G401.6 (cell line): Measurements from ENCODE around the gene LRP1.
"Not testable (repeated sequence)": the region's sequence is repeated elsewhere in the genome, so short reads cannot be mapped to it uniquely, and the experiment has no call there.

ENCODE experiments used
- FAIRE-seq: peaks from 2 replicates; lab custom pipeline; 2012; peaks lifted over from hg19 to GRCh38; lab: Jason Lieb, UNC

LRP1 gene

GRCh38 chr12:57112492-57113294, 15.6 kb upstream of the LRP1 start:
- FAIRE-seq = no peak

DNA sequence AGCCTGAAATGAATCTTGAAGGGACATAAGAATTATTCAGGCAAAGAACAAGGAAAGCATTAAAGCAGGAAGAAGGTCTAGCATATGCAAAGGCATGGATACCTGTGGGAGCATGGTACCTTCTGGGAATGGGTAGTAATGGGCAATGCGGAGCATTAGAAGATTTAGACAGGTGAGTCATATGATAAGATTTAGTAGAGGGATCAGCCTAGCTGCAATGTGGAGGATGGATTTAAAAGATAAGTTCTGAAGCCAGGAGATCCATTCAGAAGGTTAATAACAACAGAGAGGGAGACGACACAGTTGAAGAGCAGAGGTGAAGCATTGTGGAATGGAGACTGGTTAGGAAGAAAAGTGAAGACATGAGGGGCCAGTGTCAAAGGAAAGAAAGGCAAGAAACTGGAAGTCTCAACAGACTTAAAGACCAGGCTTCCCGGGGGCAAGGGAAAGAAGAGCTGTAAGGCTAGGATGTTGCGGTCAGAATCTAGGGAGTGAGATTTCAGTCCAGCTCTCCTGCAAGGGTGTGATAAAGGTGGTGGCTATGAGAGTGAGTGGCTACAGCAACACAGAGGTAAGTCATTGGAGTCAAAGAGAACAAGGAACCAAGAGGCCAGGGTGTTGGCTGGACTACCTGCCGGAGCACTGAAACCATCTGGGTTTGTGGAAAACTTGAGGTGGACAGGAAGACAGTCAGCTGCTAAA, 11.6 kb upstream of the LRP1 start:
- no peak for FAIRE-seq

DNA sequence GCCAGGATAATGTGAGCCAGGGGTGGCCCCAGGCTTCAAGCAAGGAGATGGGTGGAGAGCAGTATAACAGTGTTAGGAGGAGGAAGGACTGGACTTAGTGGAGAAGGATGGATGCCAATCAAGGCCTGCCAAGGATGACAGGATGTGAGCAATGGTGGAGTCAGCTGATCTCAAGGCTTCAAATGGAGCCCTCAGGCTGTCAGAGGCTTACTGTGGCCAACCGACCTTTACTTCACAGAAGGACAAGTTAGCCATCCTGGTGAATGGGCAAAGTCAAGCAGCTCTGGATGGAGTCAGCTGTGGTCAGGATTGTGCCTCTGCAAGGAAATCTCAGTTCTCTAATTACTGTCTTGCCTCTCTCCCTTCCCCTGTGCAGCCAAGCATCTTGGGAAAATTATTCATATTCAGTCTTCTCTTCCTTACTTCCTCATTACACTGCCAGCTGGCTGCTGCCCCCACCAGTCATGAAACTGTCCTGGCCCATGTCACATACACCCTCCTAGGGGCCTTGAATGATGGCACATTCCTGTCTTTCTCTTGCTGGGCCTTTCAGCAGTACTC, 9.5 kb upstream of the LRP1 start:
- no peak for FAIRE-seq

GRCh38 chr12:57119294-57120085, 8.8 kb upstream of the LRP1 start:
- no peak for FAIRE-seq

DNA sequence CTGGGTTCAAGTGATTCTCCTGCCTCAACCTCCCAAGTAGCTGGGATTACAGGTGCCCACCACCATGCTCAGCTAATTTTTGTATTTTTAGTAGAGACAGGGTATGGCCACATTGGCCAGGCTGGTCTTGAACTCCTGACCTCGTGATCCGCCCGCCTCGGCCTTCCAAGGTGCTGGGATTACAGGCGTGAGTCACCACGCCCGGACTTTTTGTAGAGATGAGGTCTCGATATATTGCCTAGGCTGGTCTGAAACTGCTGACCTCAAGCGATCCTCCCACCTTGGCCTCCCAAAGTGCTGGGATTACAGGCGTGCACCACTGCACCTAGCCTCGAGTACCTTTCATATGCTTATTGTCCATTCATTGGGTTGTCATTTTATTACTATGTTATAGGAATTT, 7.6 kb upstream of the LRP1 start:
- FAIRE-seq = not testable (repeated sequence)

- no peak for FAIRE-seq
These were observed 4.5 kb upstream of the LRP1 start for GRCh38 chr12:57123813-57124212.

- FAIRE-seq = peak; percentile 39
These were observed 3.9 kb upstream of the LRP1 start for GRCh38 chr12:57124261-57124877.

- no peak for FAIRE-seq
These were observed 2.2 kb upstream of the LRP1 start for GRCh38 chr12:57126061-57126460.

DNA sequence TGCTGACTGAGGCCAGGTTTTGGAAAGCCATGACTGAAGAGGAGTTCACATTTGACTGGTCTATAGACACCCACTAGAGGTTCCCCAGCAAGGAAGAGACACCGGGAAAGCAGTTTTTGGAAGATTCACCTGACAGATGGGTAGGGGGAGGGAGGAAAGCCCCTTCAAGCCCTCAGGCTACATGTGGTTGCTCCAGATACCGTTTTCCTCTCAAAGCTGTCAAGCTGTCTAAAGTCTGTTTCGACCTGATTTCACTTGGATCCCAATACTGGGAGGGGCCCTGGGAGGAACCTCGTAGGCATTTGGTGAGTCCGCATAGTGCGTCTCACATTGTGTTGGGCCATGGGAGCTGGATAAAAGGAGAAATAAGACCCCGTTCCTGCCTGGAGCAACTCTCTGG, 1.7 kb upstream of the LRP1 start:
- FAIRE-seq = no peak

- FAIRE-seq = no peak
These were observed 1.1 kb upstream of the LRP1 start for GRCh38 chr12:57127101-57127725.

- no peak for FAIRE-seq
These were observed 400 bp downstream of the LRP1 start for GRCh38 chr12:57128519-57129247.

GRCh38 chr12:57129321-57129842, 1.1 kb downstream of the LRP1 start:
- FAIRE-seq = no peak

GRCh38 chr12:57129889-57130288, 1.6 kb downstream of the LRP1 start:
- FAIRE-seq = no peak

DNA sequence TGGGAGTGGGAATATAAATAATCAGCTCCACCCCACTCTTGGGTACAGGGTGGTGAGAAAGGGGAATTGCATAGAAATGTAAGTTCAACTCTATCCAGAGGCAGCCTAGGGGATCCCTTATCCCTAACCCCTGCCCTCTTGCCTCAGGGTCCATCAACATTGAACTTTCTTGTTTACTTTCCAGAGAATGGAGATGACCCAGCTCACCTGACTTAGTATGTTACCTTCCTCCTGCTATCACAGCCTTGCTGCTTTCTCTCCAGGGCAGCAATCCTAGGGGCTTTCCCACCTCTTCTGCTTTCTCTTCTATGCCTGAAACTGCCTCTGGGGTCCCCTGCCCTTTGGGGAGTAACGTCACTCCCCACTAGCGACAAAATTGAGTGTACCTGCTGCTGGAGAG, 2.7 kb downstream of the LRP1 start:
- FAIRE-seq = no peak

DNA sequence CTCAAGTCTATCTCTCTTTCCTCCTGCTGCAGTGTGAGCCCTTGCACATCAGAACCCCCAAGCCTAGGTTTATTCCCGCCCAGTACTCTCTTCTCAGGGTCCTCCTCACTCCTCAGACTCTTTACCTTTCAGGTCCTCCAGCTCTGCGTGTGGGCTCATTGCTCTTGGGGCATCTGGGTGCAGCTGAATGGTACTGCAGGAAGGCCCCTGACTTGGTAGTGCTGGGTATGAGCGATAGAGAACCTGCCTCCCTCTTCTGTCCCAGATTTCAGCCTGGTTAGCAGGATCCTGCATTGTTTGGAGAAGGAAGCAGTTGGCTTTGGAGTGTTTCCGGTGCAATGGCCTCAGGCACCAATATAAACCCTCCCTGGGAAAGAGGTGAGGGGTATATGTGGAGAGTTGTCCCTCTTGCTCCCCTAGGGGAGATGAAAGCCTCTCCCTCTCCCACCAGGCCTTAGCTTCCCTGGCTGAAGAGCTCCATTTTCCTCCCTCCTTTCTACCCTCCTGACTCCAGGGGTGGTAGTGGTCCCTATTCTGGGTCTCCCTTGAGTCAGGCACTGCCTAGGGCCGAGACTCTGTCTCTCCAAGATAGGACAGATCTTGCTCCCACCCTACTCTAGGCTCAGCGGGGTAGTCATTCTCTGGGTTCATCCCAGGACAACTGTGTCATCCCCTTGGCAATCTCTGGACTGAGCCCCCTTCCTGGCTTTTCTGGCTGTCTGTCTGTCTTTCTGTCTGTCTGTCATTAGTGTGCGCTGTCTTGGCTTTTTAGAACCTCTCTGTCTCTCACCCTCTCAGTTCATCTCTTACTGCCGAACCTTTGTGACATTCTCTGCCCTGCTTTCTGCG, 3.8 kb downstream of the LRP1 start:
- FAIRE-seq = no peak

- FAIRE-seq = no peak
These were observed 4.8 kb downstream of the LRP1 start for GRCh38 chr12:57133013-57133569.

GRCh38 chr12:57133916-57134315, 5.6 kb downstream of the LRP1 start:
- no peak for FAIRE-seq

DNA sequence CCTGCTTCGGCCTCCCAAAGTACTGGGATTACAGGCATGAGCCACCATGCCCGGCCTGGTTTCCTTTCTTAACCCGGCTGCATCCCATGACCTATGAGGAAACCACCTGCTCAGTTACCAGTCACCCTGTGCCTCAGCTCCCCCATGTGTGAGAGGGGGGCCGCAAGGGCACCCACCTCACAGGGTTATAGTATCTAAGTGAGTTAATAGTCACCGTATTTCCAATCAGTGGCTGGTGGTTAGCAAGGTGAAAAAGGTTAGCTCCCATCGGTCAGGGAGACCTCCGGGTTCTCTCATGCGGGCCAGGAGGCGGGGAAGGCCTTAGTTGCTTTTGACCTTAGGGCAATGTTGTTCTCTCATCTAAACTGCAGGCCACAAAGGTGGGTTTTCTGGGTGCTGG, 6.7 kb downstream of the LRP1 start:
- no peak for FAIRE-seq

DNA sequence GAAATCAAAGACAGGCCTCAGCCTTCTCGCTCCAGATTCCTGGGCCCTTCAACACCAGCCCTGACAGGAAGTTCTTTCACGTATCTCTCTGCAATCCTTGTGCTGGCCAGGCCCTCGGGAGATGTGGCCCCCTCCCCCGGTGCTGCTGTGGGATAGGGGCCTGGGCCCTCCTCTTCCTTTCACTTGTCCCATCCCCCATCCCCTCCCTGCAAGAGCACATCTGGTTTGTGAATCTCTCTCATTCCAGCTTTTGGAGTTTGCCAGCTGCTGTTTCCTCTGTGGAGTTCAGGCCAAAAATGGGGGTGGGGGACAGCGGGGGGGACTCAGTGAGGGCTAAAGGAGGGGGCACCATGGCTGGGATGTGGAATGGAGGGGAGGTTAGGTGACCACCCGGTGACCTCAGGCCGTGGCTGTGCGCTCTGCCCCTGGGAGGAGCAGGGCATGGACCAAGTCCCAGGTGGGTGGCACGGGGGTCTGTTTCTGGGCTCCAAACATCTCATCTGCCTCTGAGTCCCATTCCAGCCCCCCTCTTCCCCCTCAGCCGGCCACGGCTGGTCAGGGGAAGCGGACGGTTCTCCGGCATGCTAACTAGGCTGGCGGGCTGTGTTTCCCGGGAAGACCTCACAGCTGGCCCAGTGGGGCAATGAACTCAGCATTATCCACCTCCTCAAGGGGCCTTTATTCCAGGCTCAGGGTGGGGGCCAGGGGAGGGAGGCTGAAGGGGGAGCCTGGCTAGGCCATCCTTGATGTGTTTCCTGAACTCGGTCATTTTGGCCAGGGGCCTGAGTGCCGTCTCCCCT, 7.4 kb downstream of the LRP1 start:
- no peak for FAIRE-seq
